ENCODE results near the gene RCL1.

RCL1 gene

GRCh38 chr9:4811824-4812223 is 19.1 kb downstream of the RCL1 start:
- DNase-seq (ENCODE audit: low read depth in 2 of 2), result no peak

DNA sequence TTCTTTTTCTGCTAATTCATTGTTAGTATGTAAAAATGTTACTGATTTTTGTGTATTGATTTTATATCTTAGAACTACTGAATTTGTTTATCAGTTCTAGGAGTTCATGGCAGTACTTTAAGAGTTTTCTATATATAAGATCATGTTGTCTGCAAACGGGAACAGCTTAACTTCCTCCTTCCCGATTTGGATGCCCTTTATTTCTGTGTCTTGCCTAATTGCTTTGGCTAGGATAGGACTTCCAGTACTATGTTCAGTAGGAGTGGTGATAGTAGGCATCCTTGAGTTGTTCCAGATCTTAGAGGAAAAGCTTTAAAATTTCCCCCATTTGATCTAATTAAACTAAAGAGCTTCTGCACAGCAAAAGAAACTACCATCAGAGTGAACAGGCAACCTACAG is 20.1 kb downstream of the RCL1 start:
- no peak for DNase-seq (ENCODE audit: low read depth in 2 of 2)

GRCh38 chr9:4814913-4815312 is 22.2 kb downstream of the RCL1 start:
- no peak for DNase-seq (ENCODE audit: low read depth in 2 of 2)

- DNase-seq (ENCODE audit: low read depth in 2 of 2), result no peak
Observed at GRCh38 chr9:4815381-4815956, 22.7 kb downstream of the RCL1 start.

DNA sequence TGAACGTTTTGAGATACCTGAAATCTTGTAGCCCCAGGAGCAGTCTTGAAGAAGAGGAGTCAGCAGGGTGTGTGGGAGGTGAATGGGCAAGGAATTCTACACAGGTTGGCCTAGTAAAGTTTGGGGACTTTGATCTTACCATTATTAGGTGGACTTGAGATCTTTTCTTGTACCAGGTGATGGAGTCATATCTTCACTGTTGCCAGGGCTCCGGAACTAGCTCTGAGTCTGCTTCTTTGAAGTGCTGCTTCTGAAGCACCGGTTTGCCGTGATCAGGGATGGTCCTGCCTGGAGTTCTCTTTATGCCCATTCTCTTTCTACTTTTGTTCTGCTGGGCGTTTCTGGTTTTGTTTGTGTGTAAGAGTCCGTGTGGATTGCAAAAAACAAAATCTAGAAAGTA is 27.4 kb downstream of the RCL1 start:
- no peak for DNase-seq (ENCODE audit: low read depth in 2 of 2)

GRCh38 chr9:4821133-4821532 is 28.4 kb downstream of the RCL1 start:
- no peak for DNase-seq (ENCODE audit: low read depth in 2 of 2)

DNA sequence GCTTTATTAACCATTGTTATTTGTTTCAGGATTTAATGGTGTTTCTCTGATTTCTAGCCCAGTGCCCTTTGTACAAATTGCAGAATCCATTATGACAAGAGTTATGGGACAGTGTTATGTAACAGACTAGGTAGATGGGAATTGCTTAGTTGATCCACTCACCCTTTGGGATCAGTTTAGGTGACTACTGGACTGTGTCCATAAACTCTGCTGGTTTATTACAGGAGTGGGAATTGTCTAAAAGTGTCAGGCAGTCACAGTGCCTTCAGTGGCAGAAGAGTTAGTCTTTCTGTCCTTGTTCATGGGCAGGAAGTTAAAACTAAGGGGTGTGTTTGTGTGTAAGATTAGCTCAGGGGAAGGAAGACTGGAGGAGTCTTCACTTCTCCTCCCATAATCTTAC is 29.3 kb downstream of the RCL1 start:
- no peak for DNase-seq (ENCODE audit: low read depth in 2 of 2)

DNA sequence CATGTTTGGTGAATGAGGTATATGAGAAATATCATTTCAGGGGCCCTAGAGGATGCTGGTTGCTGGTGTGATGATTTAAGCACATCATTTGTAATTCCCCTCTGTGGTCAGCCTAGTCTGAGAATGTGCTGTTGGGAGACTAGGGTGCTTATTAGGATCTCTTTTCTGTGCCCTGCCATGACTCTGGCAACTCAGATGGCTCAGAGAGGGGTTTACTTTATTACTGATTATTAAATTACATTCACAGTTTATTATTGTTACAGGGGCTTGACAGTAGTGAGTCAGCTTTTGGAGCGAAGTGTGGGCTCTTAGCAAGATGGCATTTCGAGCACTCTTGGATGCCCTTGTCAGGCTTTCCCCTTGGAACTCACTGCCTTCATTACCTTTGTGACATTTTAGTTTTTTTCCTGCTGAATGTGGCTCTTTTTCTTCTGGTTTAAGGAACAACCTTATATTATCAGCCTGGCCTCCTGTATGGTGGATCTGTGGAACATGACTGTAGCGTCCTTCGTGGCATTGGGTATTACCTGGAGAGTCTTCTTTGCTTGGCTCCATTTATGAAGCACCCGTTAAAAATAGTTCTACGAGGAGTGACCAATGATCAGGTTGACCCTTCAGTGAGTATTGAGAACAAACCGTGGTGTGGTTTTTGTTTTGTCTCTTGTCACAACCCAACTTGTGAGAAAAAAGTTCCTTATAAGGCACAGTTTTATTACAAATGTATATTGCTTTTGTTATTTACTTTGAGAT is 33.8 kb downstream of the RCL1 start:
- DNase-seq (ENCODE audit: low read depth in 2 of 2), result no peak

- DNase-seq (ENCODE audit: low read depth in 2 of 2), result no peak
Observed at GRCh38 chr9:4827224-4827623, 34.5 kb downstream of the RCL1 start.

DNA sequence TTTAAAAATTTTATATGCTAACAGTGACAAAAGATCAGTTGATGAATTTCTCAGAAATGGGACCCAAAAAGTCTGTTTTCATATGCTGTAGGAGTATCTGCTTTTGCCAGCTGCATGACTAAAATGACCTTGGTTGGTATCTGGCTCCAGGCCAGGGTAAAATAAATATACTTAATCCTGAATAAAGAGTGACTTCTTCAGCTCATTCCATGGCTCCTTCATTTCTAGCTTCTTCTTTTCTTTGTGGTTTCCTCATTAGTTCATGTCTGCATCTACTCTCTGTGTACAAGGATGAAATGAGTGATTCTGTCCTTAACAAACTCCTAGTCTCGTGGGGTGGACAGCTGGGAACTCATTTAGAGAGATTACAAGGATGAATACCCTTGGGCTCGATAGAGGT is 36.0 kb downstream of the RCL1 start:
- DNase-seq (ENCODE audit: low read depth in 2 of 2), result no peak

DNA sequence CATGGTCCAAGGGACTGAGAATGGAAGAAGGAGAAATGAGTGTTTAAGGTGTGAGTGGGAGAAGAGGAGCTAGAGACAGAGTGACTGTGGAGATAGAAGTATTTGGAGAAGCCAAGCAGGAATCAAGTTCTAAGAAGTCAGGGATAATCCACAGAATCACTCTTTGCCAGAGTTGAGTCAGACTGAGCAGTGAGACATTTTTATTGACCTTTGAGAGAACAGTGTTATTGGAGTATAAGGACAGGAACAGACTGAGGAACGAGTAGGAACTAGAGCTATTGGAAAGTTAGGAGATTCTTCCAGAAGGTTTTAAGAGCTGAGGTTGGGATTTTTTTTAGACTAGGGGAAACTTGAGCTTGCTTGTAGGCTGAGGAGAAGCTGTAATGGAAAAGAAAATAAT is 37.2 kb downstream of the RCL1 start:
- DNase-seq (ENCODE audit: low read depth in 2 of 2), result no peak

GRCh38 chr9:4830699-4831098 is 38.0 kb downstream of the RCL1 start:
- no peak for DNase-seq (ENCODE audit: low read depth in 2 of 2)

GRCh38 chr9:4831119-4831518 is 38.4 kb downstream of the RCL1 start:
- DNase-seq (ENCODE audit: low read depth in 2 of 2), result no peak

DNA sequence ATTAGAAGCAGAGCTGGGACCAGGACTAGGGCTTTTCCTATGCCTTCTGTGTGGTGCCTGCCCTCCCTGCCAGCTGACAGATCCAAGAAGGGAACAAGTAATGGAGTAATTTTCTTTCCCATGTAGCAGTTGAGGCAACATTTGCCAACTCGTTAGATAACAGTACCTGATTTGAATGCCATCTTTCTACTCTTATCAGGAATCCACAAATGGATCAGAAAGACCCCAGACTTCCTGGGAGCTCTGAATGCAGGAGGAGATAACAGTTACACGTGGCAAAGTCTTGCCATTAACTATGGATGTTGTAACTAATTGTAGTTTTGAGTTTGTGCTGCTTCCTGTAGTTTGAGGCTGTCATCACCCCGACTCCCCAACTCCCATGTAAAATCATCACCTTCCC is 39.2 kb downstream of the RCL1 start:
- DNase-seq (ENCODE audit: low read depth in 2 of 2), result no peak

DNA sequence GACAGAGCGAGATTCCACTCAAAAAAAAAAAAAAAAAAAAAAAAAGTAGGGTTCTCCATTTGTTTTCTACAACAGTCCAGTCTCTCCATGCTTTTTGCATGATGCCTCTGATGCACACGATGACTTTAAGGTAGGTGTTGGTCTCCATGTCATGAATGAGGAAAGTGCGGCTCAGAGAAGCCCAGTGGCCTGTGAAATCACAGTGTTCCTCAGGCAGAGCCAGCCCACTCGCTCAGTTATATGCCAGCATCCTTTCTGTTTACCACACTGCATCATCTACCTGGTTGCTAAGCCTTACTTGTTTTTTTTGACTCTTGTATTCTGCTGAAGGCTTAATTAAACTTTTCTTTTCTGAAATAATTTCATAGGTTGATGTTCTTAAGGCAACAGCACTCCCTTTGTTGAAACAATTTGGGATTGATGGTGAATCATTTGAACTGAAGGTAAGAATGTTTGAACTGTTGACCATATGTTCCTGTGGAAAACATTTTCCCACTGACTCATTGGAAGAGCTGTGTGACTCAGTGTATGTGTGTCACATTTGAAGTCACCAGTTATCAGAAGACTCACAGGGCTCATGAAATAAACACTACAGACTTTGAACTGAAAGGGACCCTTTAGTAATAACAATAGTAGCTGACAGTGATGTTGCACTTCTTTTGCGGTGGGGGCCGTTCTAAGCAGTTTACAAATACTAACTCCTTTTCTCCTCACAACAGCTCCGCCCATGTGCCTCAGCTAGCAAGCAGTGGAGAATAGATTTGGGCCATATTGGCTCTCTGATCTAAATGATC is 40.2 kb downstream of the RCL1 start:
- no peak for DNase-seq (ENCODE audit: low read depth in 2 of 2)

GRCh38 chr9:4833781-4834560 is 41.2 kb downstream of the RCL1 start:
- no peak for DNase-seq (ENCODE audit: low read depth in 2 of 2)

DNA sequence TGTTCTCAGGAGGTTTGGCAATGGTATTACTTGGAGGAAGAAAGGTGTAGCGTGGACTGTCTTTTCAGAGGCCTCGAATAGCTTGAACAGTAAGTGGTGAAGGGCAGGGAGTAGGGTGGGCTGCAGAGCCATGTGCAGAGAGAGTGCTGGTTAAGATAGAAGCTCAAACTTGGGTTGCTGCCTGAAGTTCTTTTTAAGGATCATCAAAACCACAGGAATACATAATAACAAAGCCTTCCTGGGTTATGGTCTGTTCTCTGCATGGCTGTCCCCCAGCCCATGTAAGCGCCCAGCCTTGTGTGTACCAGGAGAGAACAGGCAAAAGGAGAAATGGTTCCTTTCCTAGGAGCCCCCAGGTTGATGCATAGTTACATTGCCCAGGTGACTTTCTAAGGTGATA is 43.9 kb downstream of the RCL1 start:
- DNase-seq (ENCODE audit: low read depth in 2 of 2), result no peak

DNA sequence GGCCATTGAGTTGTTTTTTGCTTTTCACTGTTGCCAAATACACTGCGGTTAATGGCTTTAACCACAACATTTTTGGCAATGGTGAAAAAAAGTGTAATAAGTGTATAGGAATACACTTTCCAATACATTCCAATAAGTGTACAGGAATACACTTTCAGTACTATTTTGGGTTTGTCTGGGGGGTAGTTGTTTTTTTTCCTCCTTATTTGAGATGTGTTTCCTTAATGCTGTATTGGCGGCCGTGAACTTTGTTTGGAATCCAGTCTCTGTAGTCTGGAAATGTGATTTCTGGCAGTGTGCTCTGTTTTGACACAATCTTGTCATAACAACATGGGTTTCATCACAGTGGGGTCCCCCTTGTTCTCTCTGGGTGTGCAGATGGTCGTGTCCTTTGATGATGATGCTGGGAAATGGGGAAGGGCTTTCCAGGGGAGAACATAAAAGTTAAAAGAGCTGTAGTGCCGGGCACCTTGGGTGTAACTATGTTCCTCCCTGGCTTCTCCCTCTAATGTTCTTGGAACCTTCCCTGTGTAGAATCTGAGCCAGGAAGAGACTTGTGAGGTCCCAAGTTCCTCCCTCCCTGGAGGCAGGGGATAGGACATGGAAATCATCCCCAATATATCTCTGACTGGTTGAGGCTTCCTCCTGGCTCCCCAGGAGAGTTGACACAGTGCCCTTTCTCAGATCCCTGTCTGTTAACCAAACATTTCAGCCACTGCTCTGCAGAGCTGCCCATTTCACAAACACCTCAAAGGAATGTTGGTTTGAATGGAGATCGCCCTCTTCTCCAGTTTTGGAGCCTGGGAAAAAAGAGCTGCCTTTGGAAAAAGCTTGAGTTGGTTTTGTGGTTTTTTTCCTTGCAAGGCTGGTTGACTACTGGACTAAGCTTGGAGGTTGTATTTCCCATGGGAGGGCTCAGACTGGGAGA is 44.8 kb downstream of the RCL1 start:
- DNase-seq (ENCODE audit: low read depth in 2 of 2), result no peak

- DNase-seq (ENCODE audit: low read depth in 2 of 2), result no peak
Observed at GRCh38 chr9:4838189-4838546, 45.4 kb downstream of the RCL1 start.

DNA sequence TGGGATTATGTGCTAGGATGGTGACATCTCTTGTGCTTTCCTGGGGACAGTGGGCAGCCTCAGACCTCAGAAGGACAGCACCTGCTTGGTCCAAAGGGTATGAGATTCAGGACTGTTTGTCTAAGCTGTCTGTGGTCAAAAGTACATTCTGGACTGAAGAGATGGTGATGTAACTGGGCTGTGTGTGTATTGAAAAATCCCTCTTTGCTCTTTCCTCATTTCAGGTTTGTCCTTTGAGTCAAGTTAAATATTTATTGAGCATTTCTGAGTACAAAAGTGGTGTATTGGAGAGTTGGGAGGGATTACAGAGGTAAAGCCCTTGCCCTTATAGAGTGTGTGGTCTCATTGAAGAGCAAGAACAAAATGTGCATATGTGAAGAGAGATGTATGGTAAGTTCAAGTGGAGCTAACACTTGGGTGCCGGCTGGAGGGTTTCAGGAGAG is 46.7 kb downstream of the RCL1 start:
- no peak for DNase-seq (ENCODE audit: low read depth in 2 of 2)

- no peak for DNase-seq (ENCODE audit: low read depth in 2 of 2)
Observed at GRCh38 chr9:4840018-4840417, 47.3 kb downstream of the RCL1 start.
